Uterus (tissue), 4 donors: ENCODE data around the gene ITPR2. TPM values are rescaled to one million over a fixed set of nuclear protein-coding genes. Genes with fewer than 3 reads are reported as not detected.

ENCODE experiments used
- DNase-seq, 2 donors: peaks; one replicate each; pipeline ENCODE4 v3.0.0-alpha.2; 2019 to 2020
- H3K27ac ChIP-seq, 2 donors: fragments of 200-600 bp; sonication (generic); 1 replicate in 1 of 2; 2 replicates in 1 of 2; pipeline ENCODE4 v1.5.1; 2016 to 2018
- H3K27me3 ChIP-seq, 2 donors: fragments of 200-600 bp; sonication (generic); one replicate each; pipeline ENCODE4 v1.5.1; 2018 to 2019; ENCODE audit warnings: control low read depth in 1 of 2
- H3K36me3 ChIP-seq, 2 donors: fragments of 200-600 bp; sonication (generic); one replicate each; pipeline ENCODE4 v1.5.1; 2019; ENCODE audit warnings: control low read depth in 1 of 2
- H3K4me1 ChIP-seq, 2 donors: fragments of 200-600 bp; sonication (generic); one replicate each; pipeline ENCODE4 v1.5.1; 2018 to 2019; ENCODE audit warnings: control low read depth in 1 of 2
- H3K4me3 ChIP-seq, 2 donors: fragments of 200-600 bp; sonication (generic); 1 replicate in 1 of 2; 2 replicates in 1 of 2; pipeline ENCODE4 v1.5.1; 2018 to 2019; ENCODE audit warnings: mild to moderate bottlenecking in 1 of 2
- H3K9me3 ChIP-seq, 2 donors: fragments of 200-600 bp; sonication (generic); one replicate each; pipeline ENCODE4 v1.5.1; 2019; ENCODE audit warnings: control low read depth in 1 of 2
- POLR2A ChIP-seq, 2 donors: fragments of 450-650 bp; IDR thresholded peaks; one replicate each; pipeline ENCODE4 v1.6.1; 2016; ENCODE audit warnings: antibody characterized with exemption in 2 of 2, mild to moderate bottlenecking in 1 of 2, moderate library complexity in 1 of 2
- intact Hi-C: fragments of 100-400 bp; cut with DNase I; formaldehyde crosslinking; loops from one replicate; pipeline ENCODE4 v1.15.1; 2023; ENCODE audit warnings: low total_unique reads
- total RNA-seq, 4 donors: library from RNA; depleted of rRNA in 3 of 4; stranded (reverse); fragments of >200 nt in 3 of 4; gene quantifications; one replicate each; pipeline versions ENCODE4 v1.1.0 to v1.2.4, GENCODE V29; 2014 to 2023
- TF ChIP-seq, protein P1 (sequence below), 4 experiments: fragments of 200-600 bp in 2 of 4; fragments of 450-650 bp in 2 of 4; sonication (generic) in 2 of 4; IDR thresholded peaks; one replicate each; pipeline ENCODE4 v1.5.1; 2016 to 2019; ENCODE audit warnings: antibody characterized with exemption in 4 of 4, mild to moderate bottlenecking in 2 of 4, moderate library complexity in 1 of 4
- donor health status: DM: yes; HTN: yes; CAD: no.

The ITPR2 gene
- total RNA-seq, 4 donors from 2014 or later: 53.5 to 271 (median 60.4) TPM

DNA sequence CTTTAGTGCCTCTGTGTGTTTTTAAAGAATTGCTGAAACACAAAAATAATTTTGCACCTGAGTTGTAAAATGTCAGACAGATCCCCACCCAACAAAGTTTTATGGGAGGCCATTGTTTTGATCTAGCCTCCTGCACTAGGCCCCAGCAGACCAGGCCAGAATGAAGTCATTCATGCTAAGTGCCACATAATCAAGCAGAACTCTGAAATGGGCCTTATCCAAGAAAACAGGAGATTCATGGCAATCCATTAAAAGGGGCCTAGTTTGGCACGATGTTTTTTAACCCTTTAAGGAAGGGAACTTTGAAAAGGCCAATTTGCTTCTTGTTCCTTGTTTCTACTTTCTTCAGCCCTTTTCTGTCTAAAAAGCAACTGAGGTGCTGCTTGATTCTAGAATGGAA is 260.9 kb downstream of the ITPR2 start:
- Histone ChIP-seq H3K9me3 (no peaks in the 10 kb centered on the region), H3K27me3 (no peaks in the 10 kb centered on the region), H3K36me3 (no peaks in the 10 kb centered on the region), H3K4me1 (no peaks in the 10 kb centered on the region), H3K27ac (no peak overlapping the region), H3K4me3 (no peak overlapping the region)
- intact Hi-C loops: no loop called here
- TF ChIP-seq, protein P1, sequence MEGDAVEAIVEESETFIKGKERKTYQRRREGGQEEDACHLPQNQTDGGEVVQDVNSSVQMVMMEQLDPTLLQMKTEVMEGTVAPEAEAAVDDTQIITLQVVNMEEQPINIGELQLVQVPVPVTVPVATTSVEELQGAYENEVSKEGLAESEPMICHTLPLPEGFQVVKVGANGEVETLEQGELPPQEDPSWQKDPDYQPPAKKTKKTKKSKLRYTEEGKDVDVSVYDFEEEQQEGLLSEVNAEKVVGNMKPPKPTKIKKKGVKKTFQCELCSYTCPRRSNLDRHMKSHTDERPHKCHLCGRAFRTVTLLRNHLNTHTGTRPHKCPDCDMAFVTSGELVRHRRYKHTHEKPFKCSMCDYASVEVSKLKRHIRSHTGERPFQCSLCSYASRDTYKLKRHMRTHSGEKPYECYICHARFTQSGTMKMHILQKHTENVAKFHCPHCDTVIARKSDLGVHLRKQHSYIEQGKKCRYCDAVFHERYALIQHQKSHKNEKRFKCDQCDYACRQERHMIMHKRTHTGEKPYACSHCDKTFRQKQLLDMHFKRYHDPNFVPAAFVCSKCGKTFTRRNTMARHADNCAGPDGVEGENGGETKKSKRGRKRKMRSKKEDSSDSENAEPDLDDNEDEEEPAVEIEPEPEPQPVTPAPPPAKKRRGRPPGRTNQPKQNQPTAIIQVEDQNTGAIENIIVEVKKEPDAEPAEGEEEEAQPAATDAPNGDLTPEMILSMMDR (IDR thresholded peaks at IDR 0.05): no peak
- TF ChIP-seq POLR2A (IDR thresholded peaks at IDR 0.05): no peak
- DNase-seq: no peak

DNA sequence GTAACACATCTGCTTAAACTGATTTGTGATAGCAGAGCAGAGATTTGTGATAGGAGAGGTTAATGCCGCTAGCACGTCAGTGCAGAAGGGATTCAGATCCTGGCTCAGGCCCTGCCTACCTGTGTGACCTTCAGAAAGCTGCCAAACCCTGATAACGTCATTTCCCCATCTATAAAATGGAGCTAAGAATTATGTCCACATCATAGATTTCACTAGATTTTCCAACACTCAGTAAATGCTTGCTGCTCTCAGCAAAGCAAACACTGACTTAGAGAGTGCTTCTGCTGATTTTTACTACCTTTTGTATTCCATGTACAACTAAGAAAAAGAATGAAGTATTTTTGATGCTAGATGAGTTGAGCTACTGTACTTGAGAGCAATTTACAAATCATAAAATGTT is 261.4 kb downstream of the ITPR2 start:
- intact Hi-C loops: no loop called here
- no peak for TF ChIP-seq POLR2A (IDR thresholded peaks at IDR 0.05)

DNA sequence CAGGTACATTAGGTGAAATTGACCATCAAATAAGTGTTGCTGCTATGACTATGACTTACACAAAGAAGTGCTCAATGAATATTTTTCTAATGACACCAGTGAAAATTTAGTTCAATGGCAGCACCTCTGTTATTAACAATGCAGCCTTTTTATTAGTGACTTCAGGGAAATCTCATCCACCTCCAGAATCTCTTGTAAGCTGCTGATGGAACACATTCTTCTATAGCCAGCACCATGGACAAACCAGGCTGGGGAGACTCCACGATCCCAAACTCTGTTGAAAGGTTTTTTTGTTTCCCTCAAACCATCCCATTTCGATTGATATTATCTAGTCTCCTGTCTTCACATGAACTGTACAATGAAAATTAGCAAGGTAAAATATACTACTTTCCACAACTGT is 265.9 kb downstream of the ITPR2 start:
- Histone ChIP-seq H3K4me1 (no peaks in the 10 kb centered on the region), H3K27ac (no peak overlapping the region), H3K4me3 (no peak overlapping the region), H3K36me3 (no peaks in the 10 kb centered on the region), H3K27me3 (no peaks in the 10 kb centered on the region), H3K9me3 (no peaks in the 10 kb centered on the region)
- TF ChIP-seq, protein P1 (IDR thresholded peaks at IDR 0.05): no peak
- no peak for TF ChIP-seq POLR2A (IDR thresholded peaks at IDR 0.05)
- intact Hi-C loops: no loop called here
- DNase-seq: no peak

More for the DNA sequence above, 261.4 kb downstream of the ITPR2 start:
- Histone ChIP-seq H3K4me1 (no peaks in the 10 kb centered on the region), H3K9me3 (no peaks in the 10 kb centered on the region), H3K36me3 (no peaks in the 10 kb centered on the region), H3K27ac (no peak overlapping the region), H3K4me3 (no peak overlapping the region), H3K27me3 (no peaks in the 10 kb centered on the region)
- DNase-seq: no peak

DNA sequence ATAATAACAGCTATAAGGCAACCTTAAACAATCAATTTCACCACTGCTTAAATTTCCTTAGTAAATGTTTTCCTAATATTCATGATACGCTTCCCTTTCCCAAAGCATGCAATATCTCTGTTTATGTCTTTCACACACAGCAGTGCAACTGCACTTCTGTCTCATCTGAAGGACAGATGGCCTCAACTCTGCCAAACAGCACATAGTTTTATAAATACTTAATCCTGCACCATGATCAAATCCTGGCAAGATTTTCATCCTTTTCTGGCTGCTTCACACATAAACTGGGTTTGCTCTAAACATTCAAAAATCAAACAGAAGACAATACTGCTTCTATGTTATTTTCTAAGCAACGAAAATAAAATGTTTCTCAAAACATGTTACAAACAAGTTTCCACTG is 266.3 kb downstream of the ITPR2 start:
- Histone ChIP-seq H3K27ac (no peak overlapping the region), H3K27me3 (no peaks in the 10 kb centered on the region), H3K36me3 (no peaks in the 10 kb centered on the region), H3K4me3 (no peak overlapping the region), H3K9me3 (no peaks in the 10 kb centered on the region), H3K4me1 (no peaks in the 10 kb centered on the region)
- intact Hi-C loops: no loop called here
- TF ChIP-seq, protein P1 (IDR thresholded peaks at IDR 0.05): no peak
- TF ChIP-seq POLR2A (IDR thresholded peaks at IDR 0.05): no peak
- DNase-seq: no peak

DNA sequence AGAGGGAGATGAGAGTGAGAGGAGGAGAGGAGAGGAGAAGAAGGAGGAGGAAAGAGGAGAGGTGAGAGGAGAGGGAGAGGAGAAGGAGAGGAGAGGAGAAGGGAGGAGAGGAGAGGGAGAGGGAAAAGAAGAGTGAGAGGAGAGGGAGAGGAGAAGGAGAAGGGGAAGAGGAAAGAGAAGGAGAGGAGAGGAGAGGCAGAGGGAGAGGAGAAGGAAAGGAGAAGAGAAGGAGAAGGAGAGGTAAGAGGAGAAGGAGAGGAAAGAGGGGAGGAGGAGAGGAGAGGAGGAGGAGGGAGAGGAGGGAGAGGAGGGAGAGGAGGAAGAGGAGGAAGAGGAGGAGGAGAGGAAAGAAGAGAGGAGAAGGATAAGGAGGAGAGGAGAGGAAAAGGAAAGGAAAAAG is 266.8 kb downstream of the ITPR2 start:
- DNase-seq: no peak
- intact Hi-C loops: no loop called here
- Histone ChIP-seq H3K4me1 (no peaks in the 10 kb centered on the region), H3K36me3 (no peaks in the 10 kb centered on the region), H3K27ac (no peak overlapping the region), H3K9me3 (no peaks in the 10 kb centered on the region), H3K4me3 (no peak overlapping the region), H3K27me3 (no peaks in the 10 kb centered on the region)
- TF ChIP-seq, protein P1 (IDR thresholded peaks at IDR 0.05): no peak
- TF ChIP-seq POLR2A (IDR thresholded peaks at IDR 0.05): no peak

DNA sequence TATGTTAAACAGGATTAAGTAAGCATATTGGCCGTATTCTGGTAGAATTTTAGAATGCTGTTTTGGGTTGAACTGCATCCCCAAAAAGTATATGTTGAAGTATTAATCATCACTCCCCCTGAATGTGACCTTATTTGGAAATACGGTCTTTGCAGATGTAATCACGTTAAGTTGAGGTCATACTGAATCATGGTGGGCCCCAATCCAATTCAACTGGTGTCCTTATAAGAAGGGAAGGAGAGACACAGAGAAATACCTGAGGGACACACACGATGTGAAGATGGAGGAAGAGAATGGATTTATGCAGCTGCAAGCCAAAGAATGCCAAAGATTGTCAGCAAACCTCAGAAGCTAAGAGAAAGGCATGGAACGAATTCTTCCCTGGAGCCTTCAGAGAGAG is 268.6 kb downstream of the ITPR2 start:
- DNase-seq: no peak
- Histone ChIP-seq H3K9me3 (no peaks in the 10 kb centered on the region), H3K4me3 (no peak overlapping the region), H3K27ac (no peak overlapping the region), H3K27me3 (no peaks in the 10 kb centered on the region), H3K4me1 (no peaks in the 10 kb centered on the region), H3K36me3 (no peaks in the 10 kb centered on the region)
- intact Hi-C loops: no loop called here
- TF ChIP-seq POLR2A (IDR thresholded peaks at IDR 0.05): no peak
- TF ChIP-seq, protein P1 (IDR thresholded peaks at IDR 0.05): no peak
